HEK293T (cell line): ENCODE results near the gene SNX1.

Experiments used
- BHLHE40 ChIP-seq: fragments of 450-650 bp; IDR thresholded peaks from 2 replicates; pipeline ENCODE4 v1.6.1; 2016; ENCODE audit warnings: mild to moderate bottlenecking, moderate library complexity, borderline replicate concordance
- CTBP1 ChIP-seq: fragments of 450-650 bp; IDR thresholded peaks from 2 replicates; pipeline ENCODE4 v1.6.1; 2016; ENCODE audit warnings: borderline replicate concordance
- ELF4 ChIP-seq: fragments of 450-650 bp; IDR thresholded peaks from 2 replicates; pipeline ENCODE4 v1.6.1; 2017; ENCODE audit warnings: antibody characterized with exemption
- FOXK2 ChIP-seq: fragments of 450-650 bp; IDR thresholded peaks from 2 replicates; pipeline ENCODE4 v1.6.1; 2016; ENCODE audit warnings: mild to moderate bottlenecking
- FOXM1 ChIP-seq: fragments of 450-650 bp; IDR thresholded peaks from 2 replicates; pipeline ENCODE4 v1.6.1; 2017; ENCODE audit warnings: mild to moderate bottlenecking, borderline replicate concordance
- L3MBTL2 ChIP-seq: fragments of 450-650 bp; conservative IDR thresholded peaks from 2 replicates; pipeline ENCODE4 v1.6.1; 2016; ENCODE audit warnings: mild to moderate bottlenecking
- NFRKB ChIP-seq: fragments of 450-650 bp; IDR thresholded peaks from 2 replicates; pipeline ENCODE4 v1.6.1; 2016; ENCODE audit warnings: mild to moderate bottlenecking, moderate library complexity
- SP1 ChIP-seq: fragments of 450-650 bp; IDR thresholded peaks from 2 replicates; pipeline ENCODE4 v1.6.1; 2017
- SUZ12 ChIP-seq: fragments of 450-650 bp; IDR thresholded peaks from 2 replicates; pipeline ENCODE4 v1.6.1; 2016; ENCODE audit warnings: mild to moderate bottlenecking
- TARDBP ChIP-seq: fragments of 450-650 bp; IDR thresholded peaks from 2 replicates; pipeline ENCODE4 v1.6.1; 2016
- ZNF384 ChIP-seq: fragments of 450-650 bp; IDR thresholded peaks from 2 replicates; pipeline ENCODE4 v1.6.1; 2016

GRCh38 chr15:64162869-64163658 lies 67.3 kb downstream of the SNX1 start, which contains the start of gene PPIB:
- TF ChIP-seq SP1 (no peak), NFRKB (no peak), CTBP1 (no peak), TARDBP (no peak), ZNF384 (no peak), FOXK2 (no peak), ELF4 (no peak; the same call in 1 of the 2 replicates), L3MBTL2 (no peak), FOXM1 (no peak), SUZ12 (no peak), BHLHE40 (no peak)
